ENCODE measurements around the gene ROGDI.

DNA sequence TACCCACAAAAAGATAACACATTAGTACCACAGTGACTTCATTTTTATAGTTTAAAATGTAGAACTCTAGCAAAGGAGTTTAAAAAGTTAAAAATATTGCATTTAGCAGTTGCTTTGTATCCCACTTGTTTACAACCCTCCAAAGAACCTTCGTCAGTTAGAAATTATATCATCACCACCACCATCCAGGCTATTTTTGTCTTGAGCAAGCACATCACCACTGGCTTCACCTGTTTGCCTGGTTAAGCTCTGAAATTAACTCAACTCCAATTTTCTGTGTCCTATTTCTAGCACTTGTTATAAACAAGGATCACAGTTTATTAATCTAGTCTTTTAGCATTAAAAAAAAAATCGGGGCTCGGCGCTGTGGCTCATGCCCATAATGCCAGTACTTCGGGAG lies 38.6 kb upstream of the ROGDI start:
- TF ChIP-seq, protein P1, sequence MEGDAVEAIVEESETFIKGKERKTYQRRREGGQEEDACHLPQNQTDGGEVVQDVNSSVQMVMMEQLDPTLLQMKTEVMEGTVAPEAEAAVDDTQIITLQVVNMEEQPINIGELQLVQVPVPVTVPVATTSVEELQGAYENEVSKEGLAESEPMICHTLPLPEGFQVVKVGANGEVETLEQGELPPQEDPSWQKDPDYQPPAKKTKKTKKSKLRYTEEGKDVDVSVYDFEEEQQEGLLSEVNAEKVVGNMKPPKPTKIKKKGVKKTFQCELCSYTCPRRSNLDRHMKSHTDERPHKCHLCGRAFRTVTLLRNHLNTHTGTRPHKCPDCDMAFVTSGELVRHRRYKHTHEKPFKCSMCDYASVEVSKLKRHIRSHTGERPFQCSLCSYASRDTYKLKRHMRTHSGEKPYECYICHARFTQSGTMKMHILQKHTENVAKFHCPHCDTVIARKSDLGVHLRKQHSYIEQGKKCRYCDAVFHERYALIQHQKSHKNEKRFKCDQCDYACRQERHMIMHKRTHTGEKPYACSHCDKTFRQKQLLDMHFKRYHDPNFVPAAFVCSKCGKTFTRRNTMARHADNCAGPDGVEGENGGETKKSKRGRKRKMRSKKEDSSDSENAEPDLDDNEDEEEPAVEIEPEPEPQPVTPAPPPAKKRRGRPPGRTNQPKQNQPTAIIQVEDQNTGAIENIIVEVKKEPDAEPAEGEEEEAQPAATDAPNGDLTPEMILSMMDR (IDR thresholded peaks at IDR 0.05; ENCODE audit: low read length) = no peak
- TF ChIP-seq EZH2 (optimal IDR thresholded peaks at IDR 0.05; ENCODE audit: low read depth, low read length) (no peak), EZH2phosphoT487 (IDR thresholded peaks at IDR 0.05; ENCODE audit: low read length) (no peak)

Measured in MM.1S (cell line).